HepG2 (cell line): ENCODE data around the gene PPP1R16B. TPM values are rescaled to one million over a fixed set of nuclear protein-coding genes. Genes with fewer than 3 reads are reported as not detected.

ENCODE experiments used
- E2F5 ChIP-seq: sonication (generic); formaldehyde crosslinking; conservative IDR thresholded peaks from 2 replicates; pipeline ENCODE4 v1.4.0; 2020; ENCODE audit warnings: missing genetic modification reagents
- FOXM1 ChIP-seq: sonication (generic); formaldehyde crosslinking; IDR thresholded peaks from 2 replicates; pipeline ENCODE4 v1.5.0; 2020; ENCODE audit warnings: missing genetic modification reagents
- HDAC1 ChIP-seq: sonication (generic); formaldehyde crosslinking; IDR thresholded peaks from 2 replicates; pipeline ENCODE4 v1.5.1; 2020; ENCODE audit warnings: mild to moderate bottlenecking, missing genetic modification reagents
- HNRNPL ChIP-seq: fragments of 200-400 bp; formaldehyde crosslinking; IDR thresholded peaks from 2 replicates; pipeline ENCODE4 v1.6.1; 2017; ENCODE audit warnings: mild to moderate bottlenecking, low read depth, low read length
- KLF11 ChIP-seq: IDR thresholded peaks from 2 replicates; pipeline ENCODE4 v1.6.1; 2016; ENCODE audit warnings: missing compliant biosample characterization
- KLF12 ChIP-seq: sonication (generic); formaldehyde crosslinking; IDR thresholded peaks from 2 replicates; pipeline ENCODE4 v1.4.0; 2020; ENCODE audit warnings: missing genetic modification reagents, borderline replicate concordance
- KLF6 ChIP-seq: IDR thresholded peaks from 2 replicates; pipeline ENCODE4 v1.8.0; 2016; ENCODE audit warnings: missing biosample characterization, missing genetic modification reagents
- KLF9 ChIP-seq: IDR thresholded peaks from 2 replicates; pipeline ENCODE4 v1.6.1; 2016; ENCODE audit warnings: low read depth
- MAFF ChIP-seq: IDR thresholded peaks from 2 replicates; pipeline ENCODE4 v1.6.1; 2011; ENCODE audit warnings: low read depth, low read length, improper control_type of control experiment
- PBX3 ChIP-seq: sonication (generic); formaldehyde crosslinking; IDR thresholded peaks from 2 replicates; pipeline ENCODE4 v1.8.1; 2023; ENCODE audit warnings: missing genetic modification reagents, inconsistent platforms, borderline replicate concordance
- TOPORS ChIP-seq: sonication (generic); formaldehyde crosslinking; IDR thresholded peaks from 2 replicates; pipeline ENCODE4 v1.8.0; 2023; ENCODE audit warnings: mild to moderate bottlenecking, missing genetic modification reagents
- ZBTB14 ChIP-seq: sonication (generic); formaldehyde crosslinking; IDR thresholded peaks from 2 replicates; pipeline ENCODE4 v1.4.0; 2020; ENCODE audit warnings: missing genetic modification reagents
- ZBTB7B ChIP-seq: sonication (generic); formaldehyde crosslinking; IDR thresholded peaks from 2 replicates; pipeline ENCODE4 v1.4.0; 2020; ENCODE audit warnings: missing genetic modification reagents
- ZC3H13 ChIP-seq: sonication (generic); formaldehyde crosslinking; IDR thresholded peaks from 2 replicates; pipeline ENCODE4 v1.8.1; 2023; ENCODE audit warnings: mild to moderate bottlenecking, missing genetic modification reagents, moderate library complexity
- ZNF124 ChIP-seq: sonication (generic); formaldehyde crosslinking; IDR thresholded peaks from 2 replicates; pipeline ENCODE4 v1.4.0; 2020; ENCODE audit warnings: missing genetic modification reagents
- ZNF143 ChIP-seq: sonication (generic); formaldehyde crosslinking; IDR thresholded peaks from 2 replicates; pipeline ENCODE4 v1.4.0; 2020; ENCODE audit warnings: missing genetic modification reagents
- ZNF180 ChIP-seq: sonication (generic); formaldehyde crosslinking; IDR thresholded peaks from 2 replicates; pipeline ENCODE4 v1.4.0; 2020; ENCODE audit warnings: low read depth, missing genetic modification reagents, borderline replicate concordance
- ZNF234 ChIP-seq: sonication (generic); formaldehyde crosslinking; conservative IDR thresholded peaks from 2 replicates; pipeline ENCODE4 v1.5.1; 2020; ENCODE audit warnings: mild to moderate bottlenecking, missing genetic modification reagents
- ZNF235 ChIP-seq: sonication (generic); formaldehyde crosslinking; IDR thresholded peaks from 2 replicates; pipeline ENCODE4 v1.8.1; 2023; ENCODE audit warnings: mild to moderate bottlenecking, missing genetic modification reagents, borderline replicate concordance
- ZNF333 ChIP-seq: sonication (generic); formaldehyde crosslinking; IDR thresholded peaks from 2 replicates; pipeline ENCODE4 v1.4.0; 2020; ENCODE audit warnings: mild to moderate bottlenecking, missing genetic modification reagents, borderline replicate concordance
- ZNF768 ChIP-seq: sonication (generic); formaldehyde crosslinking; IDR thresholded peaks from 2 replicates; pipeline ENCODE4 v1.4.0; 2020; ENCODE audit warnings: missing genetic modification reagents
- ZNF772 ChIP-seq: sonication (generic); formaldehyde crosslinking; IDR thresholded peaks from 2 replicates; pipeline ENCODE4 v1.5.0; 2020; ENCODE audit warnings: mild to moderate bottlenecking, missing genetic modification reagents
- polyA plus RNA-seq, 8 experiments: library from polyadenylated mRNA; depleted of rRNA in 3 of 8; stranded (reverse) in 7 of 8; unstranded in 1 of 8; fragments of >200 nt; fragmentation: Illumina TruSeq in 4 of 8; extraction: Trizol in 4 of 8; gene quantifications; 2 replicates each; pipeline versions ENCODE4 v1.2.1 to v1.2.3, GENCODE V29; 2011 to 2016; ENCODE audit warnings: low read depth in 4 of 8, missing spikeins in 1 of 8, mixed read lengths in 1 of 8; ENCODE audit not compliant: insufficient read depth in 1 of 8
- total RNA-seq, 5 experiments: library from RNA; depleted of rRNA; stranded (reverse); fragments of >200 nt; fragmentation: Illumina TruSeq; extraction: Trizol; gene quantifications; 2 replicates each; pipeline ENCODE4 v1.2.3, GENCODE V29; 2016; ENCODE audit warnings: low read depth in 1 of 5
- TF ChIP-seq, protein P1 (sequence below): sonication (generic); formaldehyde crosslinking; IDR thresholded peaks from 2 replicates; pipeline ENCODE4 v1.4.0; 2020; ENCODE audit warnings: missing genetic modification reagents, borderline replicate concordance
- TF ChIP-seq, protein P2 (sequence below): sonication (generic); formaldehyde crosslinking; conservative IDR thresholded peaks from 2 replicates; pipeline ENCODE4 v1.4.0; 2020; ENCODE audit warnings: missing genetic modification reagents

The PPP1R16B gene
- total and polyA plus RNA-seq, 2 of the 13 experiments (the other 11 are each of a cell fraction or from before 2014, with no cell fraction given), result 0.02 to 0.11 TPM

- TF ChIP-seq, protein P1, sequence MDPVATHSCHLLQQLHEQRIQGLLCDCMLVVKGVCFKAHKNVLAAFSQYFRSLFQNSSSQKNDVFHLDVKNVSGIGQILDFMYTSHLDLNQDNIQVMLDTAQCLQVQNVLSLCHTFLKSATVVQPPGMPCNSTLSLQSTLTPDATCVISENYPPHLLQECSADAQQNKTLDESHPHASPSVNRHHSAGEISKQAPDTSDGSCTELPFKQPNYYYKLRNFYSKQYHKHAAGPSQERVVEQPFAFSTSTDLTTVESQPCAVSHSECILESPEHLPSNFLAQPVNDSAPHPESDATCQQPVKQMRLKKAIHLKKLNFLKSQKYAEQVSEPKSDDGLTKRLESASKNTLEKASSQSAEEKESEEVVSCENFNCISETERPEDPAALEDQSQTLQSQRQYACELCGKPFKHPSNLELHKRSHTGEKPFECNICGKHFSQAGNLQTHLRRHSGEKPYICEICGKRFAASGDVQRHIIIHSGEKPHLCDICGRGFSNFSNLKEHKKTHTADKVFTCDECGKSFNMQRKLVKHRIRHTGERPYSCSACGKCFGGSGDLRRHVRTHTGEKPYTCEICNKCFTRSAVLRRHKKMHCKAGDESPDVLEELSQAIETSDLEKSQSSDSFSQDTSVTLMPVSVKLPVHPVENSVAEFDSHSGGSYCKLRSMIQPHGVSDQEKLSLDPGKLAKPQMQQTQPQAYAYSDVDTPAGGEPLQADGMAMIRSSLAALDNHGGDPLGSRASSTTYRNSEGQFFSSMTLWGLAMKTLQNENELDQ (CRISPR knock-in tag), result no peak
- TF ChIP-seq KLF9 (CRISPR knock-in tag), result peak; percentile 79; the same call in 1 of the 2 replicates
- no peak for TF ChIP-seq ZNF235 (CRISPR knock-in tag)
- no peak for TF ChIP-seq PBX3 (CRISPR knock-in tag)
- no peak for TF ChIP-seq KLF12 (CRISPR knock-in tag)
- no peak for TF ChIP-seq KLF6
- TF ChIP-seq HDAC1 (CRISPR knock-in tag), result 0 out of 2 replicates have a peak, but pooled peaks have one; percentile 29
- 0 out of 2 replicates have a peak, but pooled peaks have one; percentile 5 for TF ChIP-seq ZNF768
- TF ChIP-seq ZNF143 (CRISPR knock-in tag), result no peak
- TF ChIP-seq ZBTB7B, result 0 out of 2 replicates have a peak, but pooled peaks have one; percentile 2
- peak; percentile 82; the same call in 1 of the 2 replicates for TF ChIP-seq HNRNPL
- TF ChIP-seq ZNF180 (CRISPR knock-in tag), result no peak
- TF ChIP-seq ZNF234 (CRISPR knock-in tag), result no peak
- TF ChIP-seq ZC3H13 (CRISPR knock-in tag), result peak; percentile 20; the same call in 1 of the 2 replicates
- TF ChIP-seq, protein P2, sequence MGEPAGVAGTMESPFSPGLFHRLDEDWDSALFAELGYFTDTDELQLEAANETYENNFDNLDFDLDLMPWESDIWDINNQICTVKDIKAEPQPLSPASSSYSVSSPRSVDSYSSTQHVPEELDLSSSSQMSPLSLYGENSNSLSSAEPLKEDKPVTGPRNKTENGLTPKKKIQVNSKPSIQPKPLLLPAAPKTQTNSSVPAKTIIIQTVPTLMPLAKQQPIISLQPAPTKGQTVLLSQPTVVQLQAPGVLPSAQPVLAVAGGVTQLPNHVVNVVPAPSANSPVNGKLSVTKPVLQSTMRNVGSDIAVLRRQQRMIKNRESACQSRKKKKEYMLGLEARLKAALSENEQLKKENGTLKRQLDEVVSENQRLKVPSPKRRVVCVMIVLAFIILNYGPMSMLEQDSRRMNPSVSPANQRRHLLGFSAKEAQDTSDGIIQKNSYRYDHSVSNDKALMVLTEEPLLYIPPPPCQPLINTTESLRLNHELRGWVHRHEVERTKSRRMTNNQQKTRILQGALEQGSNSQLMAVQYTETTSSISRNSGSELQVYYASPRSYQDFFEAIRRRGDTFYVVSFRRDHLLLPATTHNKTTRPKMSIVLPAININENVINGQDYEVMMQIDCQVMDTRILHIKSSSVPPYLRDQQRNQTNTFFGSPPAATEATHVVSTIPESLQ (CRISPR knock-in tag), result no peak
- TF ChIP-seq MAFF, result no peak
- TF ChIP-seq TOPORS (CRISPR knock-in tag), result no peak
- TF ChIP-seq KLF11 (CRISPR knock-in tag), result no peak
- TF ChIP-seq ZNF124 (CRISPR knock-in tag), result peak; percentile 12; the same call in 1 of the 2 replicates
- TF ChIP-seq ZNF333, result no peak
- TF ChIP-seq E2F5, result 0 out of 2 replicates have a peak, but pooled peaks have one; percentile 24
- no peak for TF ChIP-seq FOXM1
- TF ChIP-seq ZBTB14 (CRISPR knock-in tag), result no peak
- peak; percentile 40; the same call in 1 of the 2 replicates for TF ChIP-seq ZNF772 (CRISPR knock-in tag)
Observed at GRCh38 chr20:38927902-38928578, 122.5 kb downstream of the PPP1R16B start (continued).
